ENCODE results near the gene VPS52. TPM values are rescaled to one million over a fixed set of nuclear protein-coding genes. Genes with fewer than 3 reads are reported as not detected.

The VPS52 gene
- total RNA-seq, 1 donor from 2014 or later: 97.2 TPM

DNA sequence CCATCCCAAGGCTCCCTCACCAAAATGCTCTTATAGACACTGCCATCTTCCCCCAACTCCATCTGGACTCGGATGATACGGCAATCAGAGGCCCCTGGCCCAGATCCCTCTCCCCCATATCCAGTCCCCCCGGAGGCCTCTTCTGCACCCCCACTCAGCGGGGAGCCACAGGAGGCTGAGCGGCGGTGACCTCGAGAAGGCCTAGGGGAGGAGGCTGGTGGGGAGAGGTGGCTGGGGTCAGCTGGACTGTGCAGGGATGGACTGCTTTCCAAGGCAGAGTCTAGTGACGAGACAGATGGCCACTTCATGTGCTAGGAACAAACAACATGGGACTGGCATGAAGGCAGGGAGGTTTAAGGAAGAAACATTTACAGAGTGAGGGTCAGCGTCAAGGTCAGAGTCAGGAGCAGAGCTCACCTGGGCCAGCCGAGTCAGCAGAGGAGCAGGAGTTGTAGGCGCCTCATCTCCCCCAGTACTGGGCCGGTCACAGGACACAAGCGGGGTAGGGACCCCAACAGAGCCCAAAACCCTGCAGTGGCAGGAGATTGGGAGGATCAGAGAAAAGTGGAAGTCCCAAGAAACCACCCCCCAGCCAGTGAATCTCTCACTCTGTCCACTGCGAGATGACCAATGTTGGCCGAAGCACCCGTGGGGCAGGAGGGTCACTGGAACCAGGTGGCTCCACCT lies 21.5 kb upstream of the VPS52 start:
- intact Hi-C loops (cut with micrococcal nuclease): no loop called here
- H3K4me3 Mint-ChIP-seq: peak overlapping the region; percentile 15
- TF ChIP-seq, protein P1, sequence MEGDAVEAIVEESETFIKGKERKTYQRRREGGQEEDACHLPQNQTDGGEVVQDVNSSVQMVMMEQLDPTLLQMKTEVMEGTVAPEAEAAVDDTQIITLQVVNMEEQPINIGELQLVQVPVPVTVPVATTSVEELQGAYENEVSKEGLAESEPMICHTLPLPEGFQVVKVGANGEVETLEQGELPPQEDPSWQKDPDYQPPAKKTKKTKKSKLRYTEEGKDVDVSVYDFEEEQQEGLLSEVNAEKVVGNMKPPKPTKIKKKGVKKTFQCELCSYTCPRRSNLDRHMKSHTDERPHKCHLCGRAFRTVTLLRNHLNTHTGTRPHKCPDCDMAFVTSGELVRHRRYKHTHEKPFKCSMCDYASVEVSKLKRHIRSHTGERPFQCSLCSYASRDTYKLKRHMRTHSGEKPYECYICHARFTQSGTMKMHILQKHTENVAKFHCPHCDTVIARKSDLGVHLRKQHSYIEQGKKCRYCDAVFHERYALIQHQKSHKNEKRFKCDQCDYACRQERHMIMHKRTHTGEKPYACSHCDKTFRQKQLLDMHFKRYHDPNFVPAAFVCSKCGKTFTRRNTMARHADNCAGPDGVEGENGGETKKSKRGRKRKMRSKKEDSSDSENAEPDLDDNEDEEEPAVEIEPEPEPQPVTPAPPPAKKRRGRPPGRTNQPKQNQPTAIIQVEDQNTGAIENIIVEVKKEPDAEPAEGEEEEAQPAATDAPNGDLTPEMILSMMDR (IDR thresholded peaks at IDR 0.05): no peak
- ChIA-PET POLR2A (interaction anchor here (5.4 kb wide), 1 partner anchor 16 kb away, joined by 79 read pairs; the partner anchor contains the start of gene B3GALT4), CTCF (no interaction called here)
- H3K9me3 Mint-ChIP-seq: no peaks in the 10 kb centered on the region
- DNase-seq: no peak
- peaks cover 75% of the 10 kb centered on the region for H3K36me3 Mint-ChIP-seq (ENCODE audit: low read depth)
- no peak overlapping the region for H3K27ac Mint-ChIP-seq
- no peak for ATAC-seq (ENCODE audit: low read depth)
- H3K27me3 Mint-ChIP-seq: no peaks in the 10 kb centered on the region
- H3K4me1 Mint-ChIP-seq: peaks cover 47% of the 10 kb centered on the region

DNA sequence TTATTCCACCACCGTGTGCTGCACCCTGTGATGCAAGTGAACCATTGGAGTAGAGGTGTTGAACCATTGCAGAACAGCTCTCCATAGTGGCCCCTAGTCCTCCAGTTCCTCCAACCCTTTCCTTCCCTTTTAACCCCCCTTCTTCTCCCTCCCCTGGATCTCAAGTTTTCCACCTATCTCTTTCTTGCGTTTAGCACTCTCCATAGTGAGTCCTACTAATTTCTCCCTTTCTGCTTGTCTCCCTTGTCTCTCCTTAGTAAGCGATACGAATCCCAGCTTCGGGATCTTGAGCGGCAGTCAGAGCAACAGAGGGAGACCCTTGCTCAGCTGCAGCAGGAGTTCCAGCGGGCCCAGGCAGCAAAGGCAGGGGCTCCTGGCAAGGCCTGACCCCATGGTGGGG lies 18.8 kb upstream of the VPS52 start:
- intact Hi-C loops (cut with micrococcal nuclease): no loop called here
- Mint-ChIP-seq H3K36me3 (ENCODE audit: low read depth) (peaks cover 81% of the 10 kb centered on the region), H3K4me1 (peaks cover 48% of the 10 kb centered on the region), H3K27ac (peak overlapping the region; percentile 95), H3K27me3 (no peaks in the 10 kb centered on the region), H3K4me3 (peak overlapping the region; percentile 100), H3K9me3 (no peaks in the 10 kb centered on the region)
- DNase-seq: no peak
- ChIA-PET POLR2A (interaction anchor here (2.3 to 5.4 kb wide), 8 partner anchors 9 to 136 kb away, joined by 13 to 80 read pairs (median 20); partner anchors contain the start of genes B3GALT4, RGL2, RPS18 and TAPBP), CTCF (interaction anchor here (3.9 kb wide), 1 partner anchor 13 kb away, joined by 21 read pairs; the partner anchor contains the start of gene B3GALT4)
- TF ChIP-seq, protein P1 (IDR thresholded peaks at IDR 0.05): no peak
- no peak for ATAC-seq (ENCODE audit: low read depth)

DNA sequence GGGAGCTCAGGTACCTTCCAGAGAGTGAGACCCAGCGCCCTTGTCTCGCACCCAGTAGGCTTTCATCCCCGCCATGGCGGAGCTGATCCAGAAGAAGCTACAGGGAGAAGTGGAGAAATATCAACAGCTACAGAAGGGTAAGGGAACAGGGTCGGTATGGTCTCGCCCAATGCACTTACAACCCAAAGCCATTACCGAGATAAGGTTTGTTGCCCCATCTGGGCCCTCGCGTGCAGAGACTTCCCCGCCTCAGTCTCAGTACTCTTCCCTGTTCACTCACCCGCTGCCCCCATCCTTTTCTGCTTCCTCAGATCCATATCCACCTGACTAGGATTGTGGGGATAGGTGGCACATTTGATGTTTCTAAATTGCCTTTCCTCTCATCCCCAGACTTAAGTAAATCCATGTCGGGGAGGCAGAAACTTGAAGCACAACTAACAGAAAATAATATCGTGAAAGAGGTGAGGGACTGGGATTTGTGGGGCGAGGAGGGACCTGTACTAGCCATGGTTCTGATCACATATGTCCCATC lies 18.2 kb upstream of the VPS52 start:
- DNase-seq (no peak), ATAC-seq (ENCODE audit: low read depth) (no peak)
- H3K27me3 Mint-ChIP-seq: no peaks in the 10 kb centered on the region
- H3K36me3 Mint-ChIP-seq (ENCODE audit: low read depth): peaks cover 80% of the 10 kb centered on the region
- CTCF ChIA-PET: interaction anchor here (0.7 to 3.9 kb wide), 6 partner anchors 8 to 55 kb away, joined by 3 to 21 read pairs (median 6); partner anchors contain the start of genes B3GALT4, RPS18 and VPS52
- no peaks in the 10 kb centered on the region for H3K9me3 Mint-ChIP-seq
- H3K4me3 Mint-ChIP-seq: peak overlapping the region; percentile 100
- POLR2A ChIA-PET: interaction anchor here (0.6 to 5.4 kb wide), 19 partner anchors 8 to 451 kb away, joined by 3 to 80 read pairs (median 7); partner anchors contain the start of genes B3GALT4, CUTA, RGL2 and RPS18
- H3K27ac Mint-ChIP-seq: peak overlapping the region; percentile 95
- TF ChIP-seq, protein P1 (IDR thresholded peaks at IDR 0.05): no peak
- intact Hi-C loops (cut with micrococcal nuclease): loop anchor here (1.0 to 2.0 kb wide), 6 partner anchors 9 to 90 kb away; partner anchors contain the start of genes B3GALT4, RXRB, SLC39A7 and VPS52
- peaks cover 48% of the 10 kb centered on the region for H3K4me1 Mint-ChIP-seq

DNA sequence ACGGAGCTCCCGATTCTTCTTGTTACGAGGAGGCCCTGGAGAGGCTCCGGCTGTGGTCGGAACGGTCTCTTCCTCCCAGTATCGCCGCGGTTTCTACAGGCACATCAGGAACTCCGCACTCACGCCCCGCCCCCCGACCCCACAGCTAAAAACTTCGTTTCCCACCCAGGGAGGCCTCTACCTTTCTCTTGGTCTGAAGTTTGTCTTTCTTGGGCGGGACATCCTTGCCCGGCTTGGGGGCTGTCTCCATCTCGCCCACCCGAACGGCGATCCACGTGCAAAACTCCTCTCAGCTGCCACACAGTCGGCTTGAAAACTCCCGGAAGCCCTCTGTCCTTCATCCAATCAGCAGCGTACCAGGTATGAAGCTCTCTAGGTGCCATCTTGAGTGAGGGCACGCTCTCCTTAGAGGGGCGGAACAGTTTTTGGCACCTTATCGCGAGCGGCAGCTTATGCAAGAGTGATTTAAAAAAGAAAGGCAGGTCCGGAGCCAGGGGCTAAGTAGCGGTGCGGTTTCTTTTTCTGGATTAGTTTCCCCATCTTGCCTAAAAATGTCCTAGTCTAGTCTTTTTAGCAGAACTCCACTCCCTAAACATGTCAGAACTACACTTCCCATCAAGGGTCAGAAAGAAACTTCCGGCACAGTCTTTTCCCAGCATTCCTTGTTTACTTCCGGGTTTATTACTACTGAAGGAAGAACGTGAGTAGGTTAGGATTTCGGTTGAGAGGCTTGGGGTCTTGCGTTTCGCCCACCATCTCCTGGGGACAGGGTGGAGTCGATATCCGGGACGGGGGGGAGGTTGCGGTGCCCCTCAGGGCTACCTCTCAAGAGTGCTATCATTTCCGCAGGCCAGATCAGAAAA lies 17.5 kb upstream of the VPS52 start, which contains the start of the genes PFDN6 and WDR46:
Gene PFDN6 (plus strand): TSS at position 681 of the 863 bp plus-strand sequence. CDS start 256 bp downstream, outside the sequence.
Gene WDR46 (minus strand): TSS at position 319 of the 863 bp plus-strand sequence. CDS start 69 bp downstream, at position 250.
- intact Hi-C loops (cut with micrococcal nuclease): loop anchor here (1.0 to 2.0 kb wide), 6 partner anchors 10 to 89 kb away; partner anchors contain the start of genes B3GALT4, RXRB, SLC39A7 and VPS52
- ATAC-seq (ENCODE audit: low read depth): peak; percentile 94

More for the DNA sequence above, 17.5 kb upstream of the VPS52 start, which contains the start of the genes PFDN6 and WDR46:
- TF ChIP-seq, protein P1 (IDR thresholded peaks at IDR 0.05): no peak
- Mint-ChIP-seq H3K4me1 (peaks cover 48% of the 10 kb centered on the region), H3K27ac (peak within 1 kb of the TSS; percentile 95), H3K27me3 (no peaks in the 10 kb centered on the region), H3K9me3 (no peaks in the 10 kb centered on the region), H3K4me3 (peak within 1 kb of the TSS; percentile 100), H3K36me3 (ENCODE audit: low read depth) (peaks cover 80% of the 10 kb centered on the region)
- DNase-seq: peak; percentile 66
- POLR2A ChIA-PET: interaction anchor here (0.6 to 5.4 kb wide), 29 partner anchors 8 to 1637 kb away, joined by 3 to 80 read pairs (median 6); partner anchors contain the start of genes ABHD16A, B3GALT4, CUTA and HLA-DMA
- CTCF ChIA-PET: interaction anchor here (0.7 to 3.9 kb wide), 7 partner anchors 9 to 56 kb away, joined by 3 to 21 read pairs (median 5); partner anchors contain the start of genes B3GALT4, RPS18 and VPS52

Data from activated B cell treated with CpG ODN at 0.5 μM for 24 hours (primary cell).